ENCODE results near the gene BRD2.
"Not testable (repeated sequence)": the region's sequence is repeated elsewhere in the genome, so short reads cannot be mapped to it uniquely, and the experiment has no call there.

BRD2 gene

GRCh38 chr6:32968093-32968866 is at the start of gene BRD2:
Gene BRD2 (plus strand): TSS chr6:32968594. CDS start chr6:32972899, 4,305 bp downstream.
- DNase-seq (ENCODE audit: low read depth in 3 of 3): peak; percentile 93 to 95 (median 94)

GRCh38 chr6:32920715-32921114 is 47.7 kb upstream of the BRD2 start:
- no peak for DNase-seq (ENCODE audit: low read depth in 3 of 3)

- no peak for DNase-seq (ENCODE audit: low read depth in 3 of 3)
Observed at GRCh38 chr6:32922083-32922482, 46.3 kb upstream of the BRD2 start.

DNA sequence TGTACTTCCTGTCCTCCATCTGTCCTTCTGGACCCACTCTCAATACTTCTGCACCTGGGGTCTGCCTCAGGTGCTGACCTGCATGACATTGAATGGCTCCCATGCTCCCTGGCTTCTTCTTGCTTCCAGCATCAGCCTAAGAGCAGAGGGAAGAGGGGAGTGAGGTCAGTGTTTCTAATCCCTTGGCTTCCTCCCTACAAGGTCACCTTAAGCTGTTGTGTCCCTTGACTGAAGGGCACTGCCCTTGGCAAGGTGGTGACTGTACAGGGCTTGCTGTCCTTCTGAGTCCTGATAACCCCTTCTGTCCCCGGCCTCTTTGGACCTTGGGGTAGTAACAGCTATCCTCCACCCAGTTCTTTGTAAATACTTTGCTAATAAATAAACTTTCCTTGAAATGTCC is 37.2 kb upstream of the BRD2 start:
- no peak for DNase-seq (ENCODE audit: low read depth in 3 of 3)

DNA sequence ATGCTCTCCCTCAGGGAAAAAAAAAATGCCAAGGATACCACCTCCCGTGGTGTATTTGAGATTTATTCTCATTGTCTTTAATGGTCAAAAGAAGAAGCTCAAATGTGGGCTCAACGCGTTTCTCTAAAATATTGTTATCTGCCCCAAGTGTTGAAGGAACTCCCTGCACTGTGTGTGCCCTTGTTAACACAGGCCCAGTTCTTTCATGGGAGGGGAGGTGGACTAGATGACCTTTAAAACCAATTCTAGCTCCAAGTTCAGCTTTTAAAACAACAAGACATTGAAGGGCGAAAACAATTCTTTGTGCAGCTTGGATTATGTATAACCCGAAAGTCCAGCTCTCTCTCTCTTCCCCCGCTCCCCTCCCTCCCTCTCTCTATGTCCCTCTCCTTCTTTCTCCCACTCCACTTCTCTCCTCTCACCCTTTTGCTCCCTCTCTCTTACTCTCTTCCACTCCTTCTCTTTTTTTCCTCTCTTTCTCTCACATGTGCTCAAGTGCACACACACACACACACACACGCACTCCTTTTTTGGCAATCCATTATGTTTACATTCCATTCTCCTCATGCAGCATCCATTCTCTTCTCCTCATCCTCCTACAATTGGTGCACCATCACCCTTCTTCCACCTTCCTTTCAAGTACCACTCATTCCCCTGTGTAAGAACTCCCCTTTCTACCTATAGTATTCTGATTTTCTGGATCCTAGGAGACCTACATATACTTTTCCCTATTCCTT is 36.1 kb upstream of the BRD2 start:
- DNase-seq (ENCODE audit: low read depth in 3 of 3): no peak

DNA sequence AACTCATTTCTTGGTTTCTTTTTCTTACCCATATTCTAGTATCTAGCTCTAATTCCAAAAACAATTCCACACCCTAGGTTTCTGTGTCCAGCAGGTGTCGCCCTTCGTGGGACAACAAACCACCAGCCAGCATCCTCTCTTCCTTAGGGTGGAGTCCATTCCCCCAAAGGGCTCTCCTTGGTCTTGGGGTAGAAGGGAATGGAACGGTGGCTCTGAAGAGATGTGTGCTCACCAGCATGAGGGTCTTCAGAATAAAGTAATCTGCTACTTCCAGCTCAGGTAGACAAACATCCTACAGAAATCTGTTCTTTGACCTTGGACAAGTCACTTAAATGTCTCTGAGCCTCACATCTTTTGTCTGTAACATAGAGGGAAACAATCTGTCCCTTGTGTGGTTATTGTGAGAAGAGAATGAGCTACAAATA is 34.7 kb upstream of the BRD2 start:
- peak; percentile 51 to 76 (median 70) for DNase-seq (ENCODE audit: low read depth in 3 of 3)

DNA sequence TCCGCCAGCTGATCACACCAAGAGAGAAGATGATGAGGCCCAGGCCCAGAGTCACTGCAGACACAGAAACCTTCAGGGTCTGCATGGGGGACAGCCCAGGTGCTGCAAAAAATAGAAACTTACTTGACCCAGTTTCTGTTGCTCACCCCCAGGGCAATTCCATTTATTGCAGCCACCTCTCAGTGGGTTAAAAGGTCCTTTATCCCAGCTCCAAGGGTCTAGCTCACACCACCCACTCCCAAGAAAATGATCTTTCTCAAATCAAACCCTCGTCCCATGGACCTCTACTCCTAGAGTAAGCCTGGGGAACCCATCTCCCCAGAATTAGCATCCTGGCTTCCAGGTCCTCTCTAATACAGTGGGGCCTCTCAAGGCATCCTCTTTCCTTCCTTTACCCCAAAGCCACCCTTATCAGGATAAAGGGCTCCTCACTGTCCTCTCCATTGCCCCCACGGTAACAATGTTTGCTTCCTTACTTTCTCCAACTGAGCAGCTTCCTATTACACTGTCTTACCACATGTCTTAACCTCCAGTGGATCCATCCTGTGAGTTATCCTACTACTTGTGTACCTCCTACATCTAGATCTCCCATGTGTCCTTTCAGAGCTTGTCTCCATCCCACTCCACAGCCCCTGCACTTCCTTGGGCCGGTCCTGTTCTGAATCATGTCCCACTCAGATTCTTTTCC is 32.7 kb upstream of the BRD2 start:
- no peak for DNase-seq (ENCODE audit: low read depth in 3 of 3)

GRCh38 chr6:32936239-32937152 is 31.9 kb upstream of the BRD2 start:
- DNase-seq (ENCODE audit: low read depth in 3 of 3): no peak

DNA sequence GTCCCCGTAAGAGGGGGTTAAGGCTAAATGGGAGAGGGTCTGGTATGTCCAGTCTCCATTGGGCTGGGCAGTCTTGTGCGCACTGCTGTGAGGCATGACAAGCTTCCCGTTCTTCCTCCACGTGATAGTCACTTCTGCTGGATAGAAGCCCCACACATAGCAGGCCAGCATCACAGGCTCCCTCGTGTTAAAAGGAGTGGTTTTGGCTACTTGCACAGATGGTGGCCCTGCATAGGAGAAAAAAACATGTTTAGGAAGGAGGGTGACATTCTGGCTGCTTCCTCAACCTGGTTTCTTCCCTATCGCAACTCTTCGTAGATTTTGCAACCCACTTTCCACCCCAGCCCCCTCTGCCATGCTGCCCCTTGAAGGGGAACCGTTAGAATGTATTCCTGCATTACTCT is 31.2 kb upstream of the BRD2 start:
- no peak for DNase-seq (ENCODE audit: low read depth in 3 of 3)

DNA sequence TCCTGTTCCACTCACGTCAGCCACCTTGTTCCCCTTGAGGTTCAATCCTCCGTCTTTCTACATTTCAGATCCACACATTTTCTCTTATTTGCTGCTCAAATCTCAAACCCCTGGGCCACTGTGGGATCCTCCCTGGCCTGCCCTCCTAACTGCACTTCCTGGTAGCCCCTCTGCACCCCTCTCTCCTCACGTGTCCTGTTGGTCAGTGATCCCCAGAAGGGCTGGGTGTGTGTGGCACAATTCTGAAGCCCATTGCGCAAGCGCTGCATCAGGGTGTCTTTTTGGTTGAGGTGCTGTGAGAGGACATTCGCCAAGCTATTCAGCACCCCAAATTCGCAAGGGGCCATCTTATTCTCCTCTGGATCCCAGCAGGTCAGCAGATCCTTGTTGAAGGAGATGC is 29.9 kb upstream of the BRD2 start:
- DNase-seq (ENCODE audit: low read depth in 3 of 3): no peak

DNA sequence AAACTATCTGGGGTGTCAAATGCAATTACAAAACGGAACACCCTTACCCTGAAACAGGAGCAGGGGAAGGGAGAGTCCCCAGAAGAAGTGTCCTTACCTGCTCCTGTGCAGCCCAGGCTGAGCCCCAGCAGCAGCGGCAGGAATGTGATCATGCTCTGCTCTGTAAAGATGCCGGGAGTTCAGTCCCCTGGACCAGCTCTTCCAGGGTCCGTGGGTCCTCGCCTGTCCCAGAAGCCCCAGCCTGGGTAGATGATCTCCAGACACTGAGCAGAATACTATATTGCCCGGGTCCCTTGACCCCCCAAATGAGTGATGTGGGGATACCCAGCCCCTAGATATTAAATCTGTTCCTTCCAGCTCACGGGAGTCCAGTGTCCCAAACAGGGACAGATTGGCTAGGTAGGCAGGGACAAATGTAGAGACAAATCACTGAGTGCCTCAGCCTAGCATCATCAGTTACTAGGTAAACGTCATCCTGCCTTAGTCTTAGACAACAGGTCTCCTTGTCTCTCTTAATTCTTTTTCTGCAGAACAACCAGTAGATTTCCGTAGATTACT is 27.7 kb upstream of the BRD2 start, which contains the start of gene HLA-DMB:
Gene HLA-DMB (minus strand): TSS at position 373 of the 558 bp plus-strand sequence. CDS start 221 bp downstream, at position 152.
- peak in 1 of 3 experiments; percentile 45 for DNase-seq (ENCODE audit: low read depth in 3 of 3)

DNA sequence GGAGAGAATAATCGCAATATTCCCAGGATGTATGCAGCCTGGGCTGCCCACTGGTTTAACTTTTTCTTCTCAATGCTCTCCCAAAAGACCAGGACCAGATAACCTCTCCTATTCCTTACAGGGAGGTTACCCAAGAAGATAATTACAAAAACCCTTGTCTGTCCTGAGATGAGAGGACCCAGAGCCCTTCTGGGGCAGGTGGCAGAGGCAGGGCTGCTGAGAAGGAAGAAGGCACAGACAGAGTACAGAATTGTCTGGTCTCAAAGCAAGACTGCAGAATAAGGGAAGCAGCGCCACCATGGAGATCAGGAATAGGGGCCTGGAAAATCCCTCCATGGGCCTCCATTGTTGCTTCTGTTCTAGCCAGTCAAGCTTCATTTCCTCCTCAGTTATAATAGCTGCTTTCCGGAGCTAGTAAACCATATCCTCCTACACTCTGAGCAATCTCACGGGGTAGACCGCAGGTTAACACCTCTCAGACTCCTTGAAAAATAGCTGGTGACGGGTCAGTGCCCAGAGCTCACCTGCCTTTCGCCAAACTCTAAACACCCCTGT is 27.1 kb upstream of the BRD2 start:
- DNase-seq (ENCODE audit: low read depth in 3 of 3): no peak

- not testable (repeated sequence) for DNase-seq (ENCODE audit: low read depth in 3 of 3)
Observed at GRCh38 chr6:32942555-32943123, 25.8 kb upstream of the BRD2 start.

DNA sequence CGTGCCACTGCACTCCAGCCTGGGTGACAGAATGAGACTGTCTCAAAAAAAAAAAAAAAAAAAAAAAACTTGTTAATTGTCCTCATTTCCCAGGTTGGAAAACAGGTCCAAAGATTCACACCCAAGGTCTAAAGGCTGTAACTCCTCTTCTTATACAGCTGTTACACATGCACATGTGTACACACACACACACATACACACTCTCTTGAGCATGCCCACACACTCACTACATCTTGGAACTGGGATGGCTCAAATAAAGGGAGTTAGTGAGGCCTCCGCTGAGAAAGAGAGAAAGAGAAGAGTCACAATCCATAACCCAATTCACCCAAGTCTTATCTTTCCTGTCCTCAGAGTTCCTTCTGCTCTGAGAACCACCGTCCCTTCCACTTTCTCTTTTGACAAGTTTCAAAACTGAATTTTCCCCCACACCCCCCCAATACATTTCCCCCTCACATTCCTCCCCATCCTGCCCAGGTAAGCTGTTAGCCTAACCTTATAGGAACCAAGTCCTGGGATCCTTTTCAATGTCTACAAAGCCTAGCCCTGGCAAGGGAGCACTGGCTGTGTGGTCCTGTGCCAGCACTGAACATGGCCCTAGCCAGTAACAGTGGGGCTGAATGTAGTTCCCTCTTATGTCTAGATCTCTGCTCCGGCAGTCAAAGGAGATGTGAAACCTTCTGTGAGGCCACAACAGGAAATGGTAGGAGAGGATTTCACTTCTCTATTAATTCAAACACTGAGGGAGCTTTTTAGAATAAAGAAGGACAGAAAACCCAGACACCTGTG is 24.3 kb upstream of the BRD2 start:
- no peak for DNase-seq (ENCODE audit: low read depth in 3 of 3)

GRCh38 chr6:32945108-32945760 is 23.2 kb upstream of the BRD2 start:
- no peak for DNase-seq (ENCODE audit: low read depth in 3 of 3)

- no peak for DNase-seq (ENCODE audit: low read depth in 3 of 3)
Observed at GRCh38 chr6:32945953-32946352, 22.4 kb upstream of the BRD2 start.

- no peak for DNase-seq (ENCODE audit: low read depth in 3 of 3)
Observed at GRCh38 chr6:32946893-32947292, 21.5 kb upstream of the BRD2 start.

GRCh38 chr6:32947552-32948465 is 20.6 kb upstream of the BRD2 start:
- no peak for DNase-seq (ENCODE audit: low read depth in 3 of 3)
